ENCODE data around the gene PNMA6F.
"Not testable (repeated sequence)": the region's sequence is repeated elsewhere in the genome, so short reads cannot be mapped to it uniquely, and the experiment has no call there.

Gene PNMA6F

GRCh38 chrX:153303276-153304262, 18.0 kb downstream of the PNMA6F start:
- in situ Hi-C loops (cut with MboI; ENCODE audit: low sequenced_read_pairs), result no loop called here

- in situ Hi-C loops (cut with MboI; ENCODE audit: low sequenced_read_pairs), result no loop called here
Observed at GRCh38 chrX:153302796-153303195, 18.8 kb downstream of the PNMA6F start.

- in situ Hi-C loops (cut with MboI; ENCODE audit: low sequenced_read_pairs), result no loop called here
Observed at GRCh38 chrX:153301746-153302145, 19.8 kb downstream of the PNMA6F start.

- in situ Hi-C loops (cut with MboI; ENCODE audit: low sequenced_read_pairs), result no loop called here
Observed at GRCh38 chrX:153299855-153300254, 21.7 kb downstream of the PNMA6F start.

- in situ Hi-C loops (cut with MboI; ENCODE audit: low sequenced_read_pairs), result no loop called here
Observed at GRCh38 chrX:153297376-153297775, 24.2 kb downstream of the PNMA6F start.

GRCh38 chrX:153293485-153294071, 28.0 kb downstream of the PNMA6F start:
- in situ Hi-C loops (cut with MboI; ENCODE audit: low sequenced_read_pairs), result not testable (repeated sequence)

- in situ Hi-C loops (cut with MboI; ENCODE audit: low sequenced_read_pairs), result not testable (repeated sequence)
Observed at GRCh38 chrX:153288807-153289206, 32.8 kb downstream of the PNMA6F start.

GRCh38 chrX:153285678-153286077, 35.9 kb downstream of the PNMA6F start:
- in situ Hi-C loops (cut with MboI; ENCODE audit: low sequenced_read_pairs), result not testable (repeated sequence)

- in situ Hi-C loops (cut with MboI; ENCODE audit: low sequenced_read_pairs), result not testable (repeated sequence)
Observed at GRCh38 chrX:153283982-153284381, 37.6 kb downstream of the PNMA6F start.

- in situ Hi-C loops (cut with MboI; ENCODE audit: low sequenced_read_pairs), result not testable (repeated sequence)
Observed at GRCh38 chrX:153281784-153282183, 39.8 kb downstream of the PNMA6F start.

- in situ Hi-C loops (cut with MboI; ENCODE audit: low sequenced_read_pairs), result not testable (repeated sequence)
Observed at GRCh38 chrX:153279304-153279703, 42.3 kb downstream of the PNMA6F start.

- in situ Hi-C loops (cut with MboI; ENCODE audit: low sequenced_read_pairs), result not testable (repeated sequence)
Observed at GRCh38 chrX:153276049-153276448, 45.5 kb downstream of the PNMA6F start.

GRCh38 chrX:153275418-153275817, 46.1 kb downstream of the PNMA6F start:
- in situ Hi-C loops (cut with MboI; ENCODE audit: low sequenced_read_pairs), result not testable (repeated sequence)

GRCh38 chrX:153272584-153272983, 49.0 kb downstream of the PNMA6F start:
- in situ Hi-C loops (cut with MboI; ENCODE audit: low sequenced_read_pairs), result not testable (repeated sequence)

- in situ Hi-C loops (cut with MboI; ENCODE audit: low sequenced_read_pairs), result not testable (repeated sequence)
Observed at GRCh38 chrX:153272070-153272469, 49.5 kb downstream of the PNMA6F start.
